Common myeloid progenitor, CD34-positive (primary cell): ENCODE data around the gene BACH2.
A peak's percentile ranks its signal among the peaks of the same experiment; 100 is the strongest.

Source experiments
- CTCF ChIA-PET: fragments of 350-600 bp; sonication (Branson Sonifier 250); formaldehyde crosslinking; loops from one replicate; lab custom pipeline; 2021; ENCODE audit warnings: antibody characterized with exemption; lab: Charles Lee
- POLR2A ChIA-PET: fragments of 350-600 bp; sonication (Branson Sonifier 250); formaldehyde crosslinking; loops from one replicate; lab custom pipeline; 2021; ENCODE audit warnings: antibody characterized with exemption; lab: Charles Lee
- DNase-seq, 3 donors: peaks; one replicate each; pipeline versions ENCODE4 v3.0.0 to v3.0.0-alpha.2; 2013
- H3K27ac ChIP-seq, 2 experiments: 1 replicate in 1 of 2; 2 replicates in 1 of 2; pipeline ENCODE4 v1.7.0; 2013; ENCODE audit warnings: inconsistent platforms in 2 of 2, low read length in 2 of 2, mild to moderate bottlenecking in 2 of 2, low read depth in 1 of 2, moderate library complexity in 1 of 2; ENCODE audit not compliant: severe bottlenecking in 2 of 2, insufficient read depth in 1 of 2, poor library complexity in 1 of 2
- H3K27me3 ChIP-seq, 5 experiments: replicated peaks in 2 of 5; 1 replicate in 3 of 5; 2 replicates in 2 of 5; pipeline versions ENCODE4 v1.6.1 to v1.7.0; 2013; ENCODE audit warnings: low read length in 4 of 5, mild to moderate bottlenecking in 2 of 5, moderate library complexity in 2 of 5, inconsistent platforms in 1 of 5; ENCODE audit not compliant: insufficient read depth in 5 of 5, control insufficient read depth in 4 of 5
- H3K36me3 ChIP-seq, 4 experiments: 1 replicate in 2 of 4; 2 replicates in 2 of 4; pipeline versions ENCODE4 v1.6.1 to v1.7.0; 2013; ENCODE audit warnings: low read length in 3 of 4, control low read depth in 1 of 4, mild to moderate bottlenecking in 1 of 4; ENCODE audit not compliant: control insufficient read depth in 4 of 4, insufficient read depth in 4 of 4
- H3K4me1 ChIP-seq, 4 experiments: 1 replicate in 3 of 4; 2 replicates in 1 of 4; pipeline versions ENCODE4 v1.6.1 to v1.7.1; 2013; ENCODE audit warnings: low read length in 3 of 4, mild to moderate bottlenecking in 3 of 4, control low read depth in 1 of 4, inconsistent platforms in 1 of 4, moderate library complexity in 1 of 4; ENCODE audit not compliant: control insufficient read depth in 4 of 4, insufficient read depth in 4 of 4; ENCODE audit errors: control extremely low read depth in 1 of 4
- H3K4me3 ChIP-seq, 7 experiments: 1 replicate in 4 of 7; 2 replicates in 3 of 7; pipeline versions ENCODE4 v1.5.1 to v1.7.0; 2013; ENCODE audit warnings: mild to moderate bottlenecking in 7 of 7, low read length in 6 of 7, moderate library complexity in 6 of 7, inconsistent platforms in 2 of 7, low read depth in 2 of 7, control low read depth in 1 of 7; ENCODE audit not compliant: insufficient read depth in 4 of 7, control insufficient read depth in 1 of 7; ENCODE audit errors: extremely low read depth in 1 of 7
- H3K9me3 ChIP-seq, 5 experiments: 1 replicate in 4 of 5; 2 replicates in 1 of 5; pipeline versions ENCODE4 v1.6.1 to v1.7.1; 2013; ENCODE audit warnings: low read length in 4 of 5, mild to moderate bottlenecking in 2 of 5, inconsistent platforms in 1 of 5, low read depth in 1 of 5, moderate library complexity in 1 of 5; ENCODE audit not compliant: control insufficient read depth in 4 of 5, insufficient read depth in 2 of 5; ENCODE audit errors: control extremely low read depth in 1 of 5
- WGBS: methylation state at CpG from one replicate; pipeline ENCODE4 v1.1.5; 2013; ENCODE audit not compliant: insufficient coverage; 5-methylcytosine and 5-hydroxymethylcytosine counted together

BACH2 gene

GRCh38 chr6:90295854-90296340 is 746 bp downstream of the BACH2 start:
- Histone ChIP-seq H3K27ac (peak overlapping the region in 1 of 2 experiments; percentile 49), H3K36me3 (no peaks in the 10 kb centered on the region), H3K9me3 (no peaks in the 10 kb centered on the region), H3K27me3 (peaks cover 0 to 7% (median 0%) of the 10 kb centered on the region in 5 experiments), H3K4me1 (peaks cover 3 to 24% (median 16%) of the 10 kb centered on the region in 4 experiments), H3K4me3 (peak overlapping the region; percentile 64 to 86 (median 76))
- 0% methylated on average over 45 of the region's 57 CpGs for WGBS
- DNase-seq = peak; percentile 58 to 77 (median 69)
- ChIA-PET POLR2A (no interaction called here), CTCF (interaction anchor here (0.8 to 2.1 kb wide), 10 partner anchors 11 to 355 kb away, joined by 3 to 6 read pairs (median 4); no protein-coding TSS in a partner anchor)

- POLR2A ChIA-PET = no interaction called here
- no peaks in the 10 kb centered on the region for H3K36me3 ChIP-seq
- peak in 2 of 3 donors; percentile 62 to 72 for DNase-seq
- H3K4me3 ChIP-seq = peak overlapping the region; percentile 64 to 86 (median 76)
- H3K27me3 ChIP-seq = peaks cover 0 to 7% (median 0%) of the 10 kb centered on the region in 5 experiments
- 0% methylated on average over 71 of the region's 79 CpGs for WGBS
- H3K9me3 ChIP-seq = no peaks in the 10 kb centered on the region
- CTCF ChIA-PET = interaction anchor here (0.6 to 2.1 kb wide), 11 partner anchors 11 to 355 kb away, joined by 3 to 6 read pairs (median 3); no protein-coding TSS in a partner anchor
- peak overlapping the region in 1 of 2 experiments; percentile 49 for H3K27ac ChIP-seq
- H3K4me1 ChIP-seq = peaks cover 3 to 24% (median 16%) of the 10 kb centered on the region in 4 experiments
These were observed 1.4 kb downstream of the BACH2 start for GRCh38 chr6:90294989-90295853.

DNA sequence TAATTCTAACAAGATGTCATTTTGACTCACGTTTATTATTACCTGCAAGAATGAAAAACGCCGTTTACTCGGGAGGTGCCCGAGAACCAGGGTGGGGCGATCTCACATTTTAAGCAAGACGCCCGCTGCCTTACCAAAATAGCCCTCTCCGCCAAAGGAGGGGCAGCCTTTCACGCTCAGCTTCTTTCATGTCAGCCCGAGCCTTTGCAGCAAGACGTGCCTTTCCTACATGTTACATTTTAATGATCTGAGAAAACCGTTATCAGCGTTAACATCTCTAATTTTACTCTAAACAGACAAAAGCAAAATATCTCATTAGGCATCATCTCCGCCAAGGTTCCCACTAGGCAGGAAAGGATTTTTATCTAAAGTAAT is 2.0 kb downstream of the BACH2 start:
- H3K27ac ChIP-seq = no peak overlapping the region
- peak in 2 of 3 donors; percentile 45 to 60 for DNase-seq
- peak overlapping the region in 6 of 7 experiments; percentile 67 to 86 (median 78) for H3K4me3 ChIP-seq
- peaks cover 0 to 2% (median 0%) of the 10 kb centered on the region in 5 experiments for H3K27me3 ChIP-seq
- CTCF ChIA-PET = interaction anchor here (1.4 kb wide), 1 partner anchor 90 kb away, joined by 3 read pairs; no protein-coding TSS in a partner anchor
- peaks cover 3 to 24% (median 16%) of the 10 kb centered on the region in 4 experiments for H3K4me1 ChIP-seq
- no peaks in the 10 kb centered on the region for H3K9me3 ChIP-seq
- POLR2A ChIA-PET = no interaction called here
- no peaks in the 10 kb centered on the region for H3K36me3 ChIP-seq
- WGBS = 2% methylated on average over 13 of the region's 15 CpGs

GRCh38 chr6:90294008-90294511 is 2.6 kb downstream of the BACH2 start:
- Histone ChIP-seq H3K9me3 (no peaks in the 10 kb centered on the region), H3K27ac (no peak overlapping the region), H3K4me1 (peaks cover 3 to 24% (median 16%) of the 10 kb centered on the region in 4 experiments), H3K36me3 (no peaks in the 10 kb centered on the region), H3K4me3 (peak overlapping the region in 4 of 7 experiments; percentile 76 to 86 (median 80)), H3K27me3 (peaks cover 0 to 2% (median 0%) of the 10 kb centered on the region in 5 experiments)
- POLR2A ChIA-PET = no interaction called here
- DNase-seq = no peak
- CTCF ChIA-PET = interaction anchor here (1.4 kb wide), 1 partner anchor 90 kb away, joined by 3 read pairs; no protein-coding TSS in a partner anchor
- no CpG with 5 or more reads among the region's 5 CpGs for WGBS

GRCh38 chr6:90293319-90293953 is 3.2 kb downstream of the BACH2 start:
- ChIA-PET POLR2A (no interaction called here), CTCF (interaction anchor here (0.8 to 1.4 kb wide), 2 partner anchors 91 to 350 kb away, joined by 3 read pairs; no protein-coding TSS in a partner anchor)
- H3K9me3 ChIP-seq = no peaks in the 10 kb centered on the region
- peaks cover 3 to 29% (median 16%) of the 10 kb centered on the region in 4 experiments for H3K4me1 ChIP-seq
- no peak overlapping the region for H3K27ac ChIP-seq
- 97% methylated on average over 3 of the region's 3 CpGs for WGBS
- H3K4me3 ChIP-seq = no peak overlapping the region
- peaks cover 0 to 2% (median 0%) of the 10 kb centered on the region in 5 experiments for H3K27me3 ChIP-seq
- no peak for DNase-seq
- H3K36me3 ChIP-seq = no peaks in the 10 kb centered on the region

GRCh38 chr6:90291565-90291964 is 5.1 kb downstream of the BACH2 start:
- 100% methylated on average over 4 of the region's 4 CpGs for WGBS
- H3K4me3 ChIP-seq = no peak overlapping the region
- no peaks in the 10 kb centered on the region for H3K36me3 ChIP-seq
- peaks cover 0 to 2% (median 0%) of the 10 kb centered on the region in 5 experiments for H3K27me3 ChIP-seq
- ChIA-PET CTCF (no interaction called here), POLR2A (no interaction called here)
- H3K4me1 ChIP-seq = peaks cover 5 to 31% (median 19%) of the 10 kb centered on the region in 4 experiments
- H3K27ac ChIP-seq = no peak overlapping the region
- no peak for DNase-seq
- H3K9me3 ChIP-seq = peaks cover 0 to 3% (median 0%) of the 10 kb centered on the region in 5 experiments
